GM10847 (cell line): ENCODE results near the gene ARAP2.

Source experiments
- POLR2A ChIP-seq: IDR thresholded peaks from 2 replicates; pipeline ENCODE4 v1.6.1; 2011; ENCODE audit not compliant: insufficient read length; ENCODE audit errors: extremely low read depth

Gene ARAP2

GRCh38 chr4:36078319-36078718 is 166.0 kb downstream of the ARAP2 start:
- TF ChIP-seq POLR2A = no peak

- no peak for TF ChIP-seq POLR2A
These were observed 171.8 kb downstream of the ARAP2 start for GRCh38 chr4:36072529-36072928.

GRCh38 chr4:36067116-36067515 is 177.2 kb downstream of the ARAP2 start:
- TF ChIP-seq POLR2A = no peak

- TF ChIP-seq POLR2A = no peak
These were observed 178.9 kb downstream of the ARAP2 start for GRCh38 chr4:36065274-36065871.

- no peak for TF ChIP-seq POLR2A
These were observed 180.2 kb downstream of the ARAP2 start for GRCh38 chr4:36064117-36064516.

DNA sequence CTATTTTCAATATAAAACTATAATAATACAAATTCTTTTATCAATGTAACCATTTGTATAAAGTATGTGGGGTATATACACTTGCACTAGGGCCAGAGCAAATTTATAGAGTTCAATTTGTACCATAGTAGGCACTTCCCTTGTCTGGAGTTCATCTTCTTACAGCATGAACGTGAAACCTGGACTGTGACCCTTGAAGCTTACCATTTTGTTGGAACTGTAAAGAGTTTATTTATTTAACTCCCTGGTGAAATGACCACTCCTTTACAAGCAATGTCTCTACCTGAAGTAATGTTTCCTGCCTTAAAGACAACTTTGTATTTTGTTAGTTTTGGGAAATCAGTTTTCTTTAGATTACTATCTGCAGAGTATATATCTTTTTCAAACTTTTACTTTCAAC is 188.2 kb downstream of the ARAP2 start:
- no peak for TF ChIP-seq POLR2A

DNA sequence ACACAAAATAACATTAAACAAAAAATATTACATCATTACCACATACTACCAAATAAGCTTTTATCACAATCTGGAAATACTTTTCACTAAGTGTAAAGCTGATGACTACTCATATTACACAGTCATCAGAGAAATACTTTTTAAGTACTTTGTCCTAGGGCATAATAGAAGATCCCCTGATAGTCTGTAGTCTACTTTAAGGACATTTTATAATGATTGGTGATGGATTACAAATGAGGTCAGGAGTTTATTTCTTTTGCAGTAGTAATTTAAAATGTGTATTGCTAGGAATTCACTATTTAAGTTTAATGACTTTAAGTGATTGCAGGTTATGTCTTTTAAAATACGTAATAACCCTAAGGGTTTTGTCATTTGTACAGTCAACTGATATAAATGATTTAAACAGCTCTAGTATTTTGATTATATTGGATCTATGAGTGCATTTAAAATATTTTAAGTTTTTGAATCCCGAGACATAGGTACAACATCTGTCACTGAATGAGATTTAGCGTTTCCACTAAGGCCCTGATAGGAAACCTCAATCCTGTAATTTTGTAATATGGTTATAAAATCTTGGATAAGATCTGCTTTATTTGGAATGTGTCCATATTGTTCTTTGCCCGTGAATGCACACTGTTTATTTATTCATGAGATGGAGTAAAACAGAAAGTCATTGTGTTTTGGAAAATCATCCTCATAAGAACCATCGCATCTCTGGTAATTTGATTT is 189.5 kb downstream of the ARAP2 start:
- no peak for TF ChIP-seq POLR2A

DNA sequence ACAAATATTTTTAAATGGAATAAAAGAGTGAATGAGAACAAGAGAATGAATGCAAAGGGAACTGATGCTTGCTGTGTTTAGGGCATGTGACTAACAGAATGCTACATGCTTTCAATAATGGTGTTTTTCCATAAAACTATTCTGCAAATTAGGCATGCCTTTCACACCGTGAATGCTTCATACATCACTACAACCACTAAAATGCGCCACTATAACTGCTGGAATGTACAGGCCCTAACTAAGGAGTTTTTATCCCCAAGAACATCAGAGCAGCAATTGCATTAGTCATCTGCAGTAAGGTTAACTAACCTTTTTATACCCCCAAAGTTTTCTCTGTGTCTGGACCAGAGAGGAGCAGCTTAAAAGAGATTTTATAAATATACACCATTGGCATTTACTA is 190.4 kb downstream of the ARAP2 start:
- no peak for TF ChIP-seq POLR2A

GRCh38 chr4:36051634-36052033 is 192.7 kb downstream of the ARAP2 start:
- TF ChIP-seq POLR2A = no peak

DNA sequence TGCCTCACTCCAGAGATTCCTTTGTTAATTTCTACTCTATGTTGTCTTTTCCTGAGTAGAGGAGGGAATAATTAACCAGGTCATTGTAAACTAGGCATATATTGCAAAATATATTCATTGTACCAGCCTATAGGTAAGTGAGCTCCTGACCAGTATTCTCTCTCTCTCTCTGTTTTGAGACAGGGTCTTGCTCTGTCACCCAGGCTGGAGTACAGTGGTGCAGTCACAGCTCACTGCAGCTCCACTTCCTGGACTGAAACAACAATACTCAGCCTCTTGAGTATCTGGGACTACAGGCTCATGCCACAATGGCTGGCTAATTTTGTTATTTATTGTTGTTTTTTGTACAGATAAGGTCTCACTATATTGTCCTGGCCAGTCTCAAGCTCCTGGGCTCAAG is 198.3 kb downstream of the ARAP2 start:
- no peak for TF ChIP-seq POLR2A

GRCh38 chr4:36043901-36044300 is 200.4 kb downstream of the ARAP2 start:
- TF ChIP-seq POLR2A = no peak

DNA sequence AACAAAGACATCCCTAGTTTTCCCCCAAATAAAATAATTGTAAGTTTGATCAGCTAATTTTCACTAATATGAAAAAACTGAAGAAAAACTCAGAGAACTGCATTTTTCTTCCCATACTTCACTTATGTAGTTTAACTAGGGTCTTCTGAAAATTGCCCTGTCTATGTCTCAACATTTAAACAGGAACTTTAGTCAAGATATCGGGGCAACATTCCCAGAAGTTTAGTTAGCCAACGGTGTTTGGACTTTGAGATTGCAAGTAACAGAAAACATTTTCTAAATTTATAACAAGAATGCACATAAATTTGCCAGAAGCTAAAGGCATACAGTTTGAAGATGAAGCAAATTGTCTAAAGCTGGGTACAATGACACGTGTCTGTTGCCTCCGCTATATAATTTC is 201.1 kb downstream of the ARAP2 start:
- no peak for TF ChIP-seq POLR2A

DNA sequence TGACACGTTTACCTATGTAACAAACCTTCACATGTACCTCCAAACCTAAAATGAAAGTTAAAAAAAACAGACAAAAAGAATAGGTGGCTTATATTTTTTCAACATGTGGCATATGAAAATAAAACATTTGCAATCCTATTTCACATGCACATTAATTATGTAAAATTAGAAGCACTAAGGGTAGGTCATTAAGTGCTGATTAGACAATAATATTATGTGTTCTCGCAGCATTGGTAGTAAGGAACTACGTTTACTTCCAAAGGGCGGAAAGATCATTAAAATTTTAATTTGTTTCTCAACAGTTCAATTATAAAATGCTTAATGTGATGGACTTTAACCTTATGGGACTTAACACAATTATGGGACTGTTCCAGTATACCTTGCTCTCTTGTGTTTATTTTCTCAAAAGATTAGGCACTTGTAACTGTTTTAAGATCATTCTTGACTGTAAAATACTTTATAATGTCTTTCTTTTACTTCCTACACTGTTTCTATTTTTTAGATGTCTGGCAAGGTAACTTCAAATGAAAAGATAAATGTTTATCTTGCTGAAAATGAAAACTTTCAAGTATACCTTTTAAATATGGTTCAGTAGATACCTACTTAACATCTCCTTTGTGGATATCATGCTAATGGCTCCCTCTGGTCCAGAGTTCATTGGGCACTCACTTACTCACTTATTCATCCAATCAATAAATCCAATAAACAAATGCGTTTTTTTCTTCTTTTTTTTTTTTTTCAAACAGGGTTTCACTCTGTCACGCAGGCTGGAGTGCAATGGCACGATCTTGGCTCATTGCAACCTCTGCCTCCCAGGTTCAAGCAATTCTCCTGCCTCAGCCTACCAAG is 202.0 kb downstream of the ARAP2 start:
- no peak for TF ChIP-seq POLR2A

DNA sequence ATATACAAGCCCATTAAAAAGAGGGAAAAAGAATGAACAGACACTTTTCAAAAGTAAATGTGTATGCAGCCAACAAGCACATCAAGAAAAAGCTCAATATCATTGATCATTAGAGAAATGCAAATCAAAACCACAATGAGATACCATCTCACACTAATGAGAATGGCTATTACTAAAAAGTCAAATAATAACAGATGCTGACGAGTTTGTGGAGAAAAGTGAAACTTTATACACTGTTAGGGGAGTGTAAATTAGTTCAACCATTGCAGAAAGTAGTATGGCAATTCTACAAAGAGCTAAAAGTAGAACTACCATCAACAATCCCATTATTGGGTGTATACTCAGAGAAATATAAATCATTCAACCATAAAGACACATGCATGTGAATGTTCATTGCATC is 203.0 kb downstream of the ARAP2 start:
- no peak for TF ChIP-seq POLR2A

- no peak for TF ChIP-seq POLR2A
These were observed 205.3 kb downstream of the ARAP2 start for GRCh38 chr4:36039026-36039425.

DNA sequence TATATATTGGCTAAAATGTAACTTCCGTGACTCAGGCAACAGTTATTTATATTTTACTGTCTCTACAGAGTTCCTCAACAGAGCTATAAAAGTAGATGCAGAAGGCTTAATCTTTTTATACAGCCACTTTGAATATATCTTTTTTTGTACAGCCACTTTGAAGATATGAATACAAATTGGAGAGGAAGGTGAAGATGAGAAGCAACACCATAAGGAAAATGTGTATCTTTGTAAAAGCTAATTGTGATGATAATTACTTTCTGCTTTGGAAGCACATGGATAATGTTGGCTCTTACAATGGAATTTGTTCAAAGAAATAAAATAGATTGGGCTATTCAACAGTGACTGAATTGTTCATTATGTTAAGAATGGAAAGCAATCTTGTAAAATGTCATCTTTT is 205.8 kb downstream of the ARAP2 start:
- TF ChIP-seq POLR2A = no peak
